ENCODE measurements around the gene UBA1.

UBA1 gene

DNA sequence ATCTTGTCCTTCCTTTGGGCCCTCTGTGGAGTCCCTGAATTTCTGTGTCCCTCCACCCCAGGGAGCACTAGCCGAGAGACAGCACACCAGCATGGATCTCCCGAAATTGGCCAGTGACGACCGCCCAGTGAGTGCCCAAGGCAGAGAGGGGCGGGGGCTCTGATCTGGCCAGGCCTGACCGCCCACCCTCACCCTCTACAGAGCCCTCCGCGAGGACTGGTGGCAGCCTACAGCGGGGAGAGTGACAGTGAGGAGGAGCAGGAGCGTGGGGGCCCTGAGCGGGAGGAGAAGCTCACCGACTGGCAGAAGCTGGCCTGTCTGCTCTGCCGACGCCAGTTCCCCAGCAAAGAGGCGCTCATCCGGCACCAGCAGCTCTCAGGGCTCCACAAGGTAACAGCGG, 8.4 kb upstream of the UBA1 start:
- TF ChIP-seq, protein P1, sequence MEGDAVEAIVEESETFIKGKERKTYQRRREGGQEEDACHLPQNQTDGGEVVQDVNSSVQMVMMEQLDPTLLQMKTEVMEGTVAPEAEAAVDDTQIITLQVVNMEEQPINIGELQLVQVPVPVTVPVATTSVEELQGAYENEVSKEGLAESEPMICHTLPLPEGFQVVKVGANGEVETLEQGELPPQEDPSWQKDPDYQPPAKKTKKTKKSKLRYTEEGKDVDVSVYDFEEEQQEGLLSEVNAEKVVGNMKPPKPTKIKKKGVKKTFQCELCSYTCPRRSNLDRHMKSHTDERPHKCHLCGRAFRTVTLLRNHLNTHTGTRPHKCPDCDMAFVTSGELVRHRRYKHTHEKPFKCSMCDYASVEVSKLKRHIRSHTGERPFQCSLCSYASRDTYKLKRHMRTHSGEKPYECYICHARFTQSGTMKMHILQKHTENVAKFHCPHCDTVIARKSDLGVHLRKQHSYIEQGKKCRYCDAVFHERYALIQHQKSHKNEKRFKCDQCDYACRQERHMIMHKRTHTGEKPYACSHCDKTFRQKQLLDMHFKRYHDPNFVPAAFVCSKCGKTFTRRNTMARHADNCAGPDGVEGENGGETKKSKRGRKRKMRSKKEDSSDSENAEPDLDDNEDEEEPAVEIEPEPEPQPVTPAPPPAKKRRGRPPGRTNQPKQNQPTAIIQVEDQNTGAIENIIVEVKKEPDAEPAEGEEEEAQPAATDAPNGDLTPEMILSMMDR (IDR thresholded peaks at IDR 0.05), result no peak

DNA sequence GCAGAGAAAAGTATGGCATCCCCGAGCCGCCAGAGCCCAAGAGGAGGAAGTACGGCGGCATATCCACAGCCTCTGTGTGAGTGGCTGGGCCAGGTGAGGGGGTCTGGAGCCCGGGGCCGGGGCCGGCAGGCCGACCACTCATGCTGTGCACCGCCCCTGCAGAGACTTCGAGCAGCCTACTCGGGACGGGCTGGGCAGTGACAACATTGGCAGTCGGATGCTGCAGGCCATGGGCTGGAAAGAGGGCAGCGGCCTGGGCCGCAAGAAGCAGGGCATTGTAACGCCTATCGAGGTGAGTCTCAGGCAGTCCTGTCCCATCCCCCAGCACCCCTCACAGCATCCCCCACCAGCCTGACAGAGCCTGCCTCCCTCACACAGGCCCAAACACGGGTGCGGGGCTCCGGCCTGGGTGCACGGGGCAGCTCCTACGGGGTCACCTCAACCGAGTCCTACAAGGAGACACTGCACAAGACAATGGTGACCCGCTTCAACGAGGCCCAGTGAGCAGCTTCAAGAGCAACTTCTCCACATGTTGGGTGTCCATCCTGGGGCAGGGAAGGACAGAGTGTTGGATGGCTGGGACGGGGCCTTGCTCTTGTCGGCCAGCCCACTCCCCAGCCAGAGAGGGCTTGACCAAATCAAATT, 7.4 kb upstream of the UBA1 start:
- TF ChIP-seq, protein P1 (IDR thresholded peaks at IDR 0.05), result no peak

DNA sequence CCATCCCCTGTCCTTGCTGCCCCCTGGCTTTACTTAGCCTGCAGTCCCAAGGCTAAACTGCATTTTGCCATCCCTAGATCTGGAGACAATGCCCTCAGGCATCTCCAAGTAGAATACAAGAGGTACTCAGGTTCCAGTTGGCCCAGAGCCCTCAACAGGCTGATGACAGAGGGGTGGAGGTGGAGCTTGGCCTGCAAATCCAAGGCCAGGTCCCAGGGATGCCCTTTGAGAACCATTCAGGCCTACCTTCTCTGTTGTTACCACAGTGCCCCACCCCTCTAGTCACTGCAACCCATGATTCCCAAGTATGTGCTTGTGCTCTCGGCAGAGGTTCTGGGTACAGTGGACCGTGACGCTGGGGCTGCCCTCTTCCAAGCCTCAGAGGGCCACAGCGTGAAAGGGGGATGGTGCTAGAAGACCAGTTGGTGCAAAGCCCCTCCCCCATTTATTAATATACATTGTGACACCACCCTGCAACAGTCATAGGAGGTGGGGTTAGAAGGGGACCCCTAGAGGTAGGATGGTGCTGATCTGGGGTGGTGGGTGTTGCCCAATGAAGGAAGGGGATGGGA, 6.4 kb upstream of the UBA1 start:
- TF ChIP-seq, protein P1 (IDR thresholded peaks at IDR 0.05), result no peak

DNA sequence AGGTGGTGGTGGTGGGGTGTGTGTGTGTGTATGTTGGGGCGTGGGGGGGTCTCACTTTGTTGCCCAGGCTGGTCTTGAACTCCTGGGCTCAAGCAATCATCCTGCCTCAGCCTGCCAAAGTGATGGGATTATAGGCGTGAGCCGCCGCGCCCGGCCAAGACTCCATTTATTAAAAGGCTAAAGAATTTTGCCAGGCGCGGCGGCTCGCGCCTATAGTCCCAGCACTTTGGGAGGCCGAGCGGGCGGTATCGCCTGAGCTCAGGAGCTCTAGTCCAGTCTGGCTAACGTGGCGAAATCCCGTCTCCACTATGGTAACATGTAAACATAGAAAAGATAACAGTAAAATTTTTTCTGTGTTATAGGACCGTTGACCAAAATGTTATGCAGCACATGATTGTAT, 3.7 kb upstream of the UBA1 start:
- TF ChIP-seq, protein P1 (IDR thresholded peaks at IDR 0.05), result no peak

DNA sequence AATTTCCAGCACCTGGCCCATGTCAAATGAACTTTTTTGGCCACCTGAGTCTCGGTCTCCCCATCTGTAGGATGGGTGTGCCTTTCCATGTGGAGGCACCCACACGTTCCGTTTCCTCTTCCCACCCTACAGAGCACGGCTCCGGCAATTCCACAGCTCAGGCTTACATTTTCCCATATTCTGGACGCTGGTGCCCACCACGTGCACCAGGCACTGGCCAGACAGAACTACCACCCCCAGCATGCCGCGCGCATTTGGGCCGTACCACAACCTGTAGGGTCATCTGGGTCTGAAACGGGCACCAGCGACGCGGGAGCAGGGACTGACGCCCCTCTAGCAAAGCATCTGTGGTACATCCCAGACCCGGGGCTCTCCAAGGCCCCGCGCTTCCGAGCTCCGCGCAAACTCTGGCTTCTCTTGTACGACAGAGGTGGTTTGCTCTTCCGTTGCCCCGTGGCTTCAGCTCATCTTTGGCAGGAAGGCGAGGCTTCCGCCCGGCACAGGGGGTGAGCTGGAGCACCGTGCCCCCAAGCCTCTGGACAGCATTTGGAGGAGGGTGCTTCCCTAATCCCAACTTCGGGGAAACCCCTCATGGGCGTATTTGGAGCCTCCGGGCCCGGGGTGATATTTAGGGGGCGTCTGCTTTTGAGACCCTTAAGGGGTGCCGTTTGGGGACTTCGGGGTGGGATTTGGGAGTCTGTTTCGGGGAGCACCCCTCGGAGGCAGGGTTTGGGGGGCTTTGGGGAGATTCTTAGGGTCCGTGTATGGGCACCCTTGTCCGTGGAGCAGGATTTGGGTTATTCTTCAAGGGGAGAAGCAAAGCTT, 3.0 kb upstream of the UBA1 start:
- TF ChIP-seq, protein P1 (IDR thresholded peaks at IDR 0.05), result no peak

DNA sequence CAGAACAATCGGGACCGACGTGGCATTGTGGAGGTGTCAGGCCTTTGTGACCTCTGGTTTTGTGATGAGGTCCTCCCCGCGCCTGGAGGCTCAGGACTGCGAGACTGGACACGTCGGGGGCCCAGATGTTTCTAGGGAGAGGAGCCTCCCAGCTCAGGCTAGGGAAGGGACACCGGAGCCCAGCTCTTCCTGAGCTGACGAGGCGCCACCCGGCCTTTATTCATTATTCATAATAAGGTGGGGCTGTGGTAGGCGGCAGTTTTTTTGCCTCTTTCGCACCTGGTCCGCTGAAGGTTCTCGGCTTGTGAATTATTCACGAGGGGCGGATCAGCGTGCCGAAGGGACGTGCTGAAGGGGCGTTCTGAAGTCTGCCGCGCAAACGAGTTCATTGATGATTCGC, 2.3 kb upstream of the UBA1 start:
- TF ChIP-seq, protein P1 (IDR thresholded peaks at IDR 0.05), result no peak

DNA sequence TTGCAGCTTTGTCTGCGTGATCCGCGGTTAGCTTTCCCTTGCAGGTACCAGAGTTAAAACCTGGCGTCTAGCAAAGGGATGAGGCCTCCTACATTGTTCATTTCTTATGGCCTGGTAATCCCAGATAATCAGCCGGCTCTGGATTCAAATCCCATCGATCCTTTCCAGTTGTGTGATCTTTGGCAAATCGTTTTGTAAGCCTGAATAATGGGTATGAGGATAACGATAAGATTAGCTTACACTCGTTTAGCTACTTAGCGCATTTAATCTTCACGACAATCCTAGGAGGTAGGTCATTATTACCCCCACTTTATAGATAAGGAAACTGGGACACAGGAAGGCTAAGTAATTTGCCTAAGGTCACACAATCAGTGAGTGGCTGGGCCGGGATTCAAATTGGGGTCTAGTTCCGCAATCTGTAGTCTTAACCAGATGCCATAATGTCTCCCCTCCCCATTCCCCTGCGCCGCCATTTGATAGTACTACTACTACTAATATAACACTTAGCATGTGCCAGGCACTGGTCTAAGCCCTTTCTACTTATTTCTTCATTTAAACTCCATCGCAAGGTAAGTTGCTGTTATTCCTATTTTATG, 1.7 kb upstream of the UBA1 start:
- TF ChIP-seq, protein P1 (IDR thresholded peaks at IDR 0.05), result no peak

Data from LNCAP (cell line).